Panc1 (cell line): ENCODE results near the gene HSD17B14. TPM values are rescaled to one million over a fixed set of nuclear protein-coding genes. Genes with fewer than 3 reads are reported as not detected.
A peak's percentile ranks its signal among the peaks of the same experiment; 100 is the strongest.

Source experiments
- ATAC-seq: fragments of 200-7000 bp; cut with Tn5 transposase; 2 replicates; pipeline ENCODE4 v1.9.1; 2020; ENCODE audit warnings: mild to moderate bottlenecking, moderate library complexity
- BruUV-seq: library from RNA; stranded (reverse); fragments of 400-500 nt; replicated peaks from 2 replicates; lab custom pipeline; 2021; lab: Mats Ljungman, UMichigan
- CTCF ChIA-PET: fragments of 300-600 bp; sonication (Branson Sonifier 250); formaldehyde crosslinking; loops from one replicate; lab custom pipeline; 2022; ENCODE audit warnings: antibody characterized with exemption; lab: Charles Lee
- POLR2A ChIA-PET: fragments of 300-600 bp; sonication (Branson Sonifier 250); formaldehyde crosslinking; loops from one replicate; lab custom pipeline; 2022; ENCODE audit warnings: antibody characterized with exemption; lab: Charles Lee
- DNase-seq: peaks from one replicate; pipeline ENCODE4 v3.0.0-alpha.2; 2010; ENCODE audit warnings: low read depth, low spot score
- H3K27ac ChIP-seq: 2 replicates; pipeline ENCODE4 v1.5.1; 2011; ENCODE audit warnings: mild to moderate bottlenecking, low read length, inconsistent platforms
- H3K27me3 ChIP-seq: fragments of 200-500 bp; sonication (Bioruptor generic); 2 replicates; pipeline ENCODE4 v1.6.0; 2014; ENCODE audit warnings: low read length, inconsistent platforms; ENCODE audit not compliant: control insufficient read depth, insufficient read depth
- H3K36me3 ChIP-seq: fragments of 200-500 bp; sonication (Bioruptor generic); 2 replicates; pipeline ENCODE4 v1.5.1; 2014; ENCODE audit warnings: inconsistent platforms, mild to moderate bottlenecking, low read length, moderate library complexity; ENCODE audit not compliant: control insufficient read depth, insufficient read depth
- H3K4me1 ChIP-seq: 2 replicates; pipeline ENCODE4 v1.5.1; 2011; ENCODE audit warnings: inconsistent platforms, mild to moderate bottlenecking, low read length, moderate library complexity; ENCODE audit not compliant: control insufficient read depth, insufficient read depth
- H3K4me3 ChIP-seq, 2 experiments: 2 replicates each; pipeline ENCODE4 v1.5.1; 2011 to 2012; ENCODE audit warnings: low read depth in 2 of 2, low read length in 2 of 2, mild to moderate bottlenecking in 2 of 2, inconsistent platforms in 1 of 2, moderate library complexity in 1 of 2
- H3K9me3 ChIP-seq: fragments of 200-500 bp; sonication (Bioruptor generic); 2 replicates; pipeline ENCODE4 v1.5.1; 2014; ENCODE audit warnings: low read depth, mild to moderate bottlenecking, inconsistent platforms, low read length, moderate library complexity; ENCODE audit not compliant: control insufficient read depth, insufficient read depth
- POLR2AphosphoS5 ChIP-seq: IDR thresholded peaks from 2 replicates; pipeline ENCODE4 v1.6.1; 2012; ENCODE audit warnings: mild to moderate bottlenecking, low read depth, low read length, moderate library complexity
- SIN3A ChIP-seq: IDR thresholded peaks from 2 replicates; pipeline ENCODE4 v1.6.1; 2012; ENCODE audit warnings: low read depth, mild to moderate bottlenecking, low read length, moderate library complexity, borderline replicate concordance; ENCODE audit not compliant: insufficient read depth
- TCF7L2 ChIP-seq: IDR thresholded peaks from 2 replicates; pipeline ENCODE4 v1.6.1; 2011; ENCODE audit warnings: mild to moderate bottlenecking, low read depth, low read length, inconsistent platforms
- in situ Hi-C: cut with HindIII; loops from 2 replicates; pipeline ENCODE4 v1.10.0; 2016; ENCODE audit warnings: low sequenced_read_pairs, low pct_unique_long_range_greater_than_20kb
- intact Hi-C: fragments of 100-400 bp; cut with micrococcal nuclease; formaldehyde crosslinking; loops from one replicate; pipeline ENCODE4 v1.10.0; 2022; ENCODE audit not compliant: unreplicated experiment
- total RNA-seq: library from RNA; stranded (reverse); gene quantifications from one replicate; pipeline ENCODE4 v1.2.1, GENCODE V29; 2021; ENCODE audit not compliant: unreplicated experiment
- TF ChIP-seq, protein P1 (sequence below), 2 experiments: IDR thresholded peaks; 2 replicates each; pipeline ENCODE4 v1.6.1; 2011 to 2012; ENCODE audit warnings: low read depth in 2 of 2, control low read depth in 1 of 2, low read length in 1 of 2, mild to moderate bottlenecking in 1 of 2, moderate library complexity in 1 of 2; ENCODE audit not compliant: insufficient read depth in 1 of 2
- TF ChIP-seq, protein P2 (sequence below): fragments of 450-650 bp; IDR thresholded peaks from 2 replicates; pipeline ENCODE4 v1.5.1; 2017; ENCODE audit warnings: mild to moderate bottlenecking

The HSD17B14 gene
- total RNA-seq, 1 experiment from 2014 or later = 20.8 TPM

DNA sequence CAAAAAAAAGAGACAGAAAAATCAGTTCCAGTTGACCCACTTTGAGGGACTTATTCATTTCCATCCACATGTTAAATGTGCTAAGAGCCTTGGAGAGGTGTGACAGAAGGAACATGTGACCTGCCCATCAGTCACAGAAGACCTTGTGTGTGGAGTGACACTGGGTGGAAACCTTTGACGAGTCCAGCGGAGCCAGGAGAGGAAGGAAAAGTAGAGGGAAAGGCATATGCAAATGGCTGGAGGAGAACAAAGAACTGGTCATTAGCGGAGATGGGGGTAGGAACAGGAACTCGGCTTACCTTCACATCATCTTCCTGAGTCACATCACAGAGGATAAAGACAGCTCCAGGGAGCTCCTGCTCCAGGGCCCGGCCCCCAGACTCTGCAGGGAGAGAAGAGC, 2.3 kb downstream of the HSD17B14 start:
- in situ Hi-C loops = no loop called here
- no peak for TF ChIP-seq TCF7L2
- TF ChIP-seq, protein P1, sequence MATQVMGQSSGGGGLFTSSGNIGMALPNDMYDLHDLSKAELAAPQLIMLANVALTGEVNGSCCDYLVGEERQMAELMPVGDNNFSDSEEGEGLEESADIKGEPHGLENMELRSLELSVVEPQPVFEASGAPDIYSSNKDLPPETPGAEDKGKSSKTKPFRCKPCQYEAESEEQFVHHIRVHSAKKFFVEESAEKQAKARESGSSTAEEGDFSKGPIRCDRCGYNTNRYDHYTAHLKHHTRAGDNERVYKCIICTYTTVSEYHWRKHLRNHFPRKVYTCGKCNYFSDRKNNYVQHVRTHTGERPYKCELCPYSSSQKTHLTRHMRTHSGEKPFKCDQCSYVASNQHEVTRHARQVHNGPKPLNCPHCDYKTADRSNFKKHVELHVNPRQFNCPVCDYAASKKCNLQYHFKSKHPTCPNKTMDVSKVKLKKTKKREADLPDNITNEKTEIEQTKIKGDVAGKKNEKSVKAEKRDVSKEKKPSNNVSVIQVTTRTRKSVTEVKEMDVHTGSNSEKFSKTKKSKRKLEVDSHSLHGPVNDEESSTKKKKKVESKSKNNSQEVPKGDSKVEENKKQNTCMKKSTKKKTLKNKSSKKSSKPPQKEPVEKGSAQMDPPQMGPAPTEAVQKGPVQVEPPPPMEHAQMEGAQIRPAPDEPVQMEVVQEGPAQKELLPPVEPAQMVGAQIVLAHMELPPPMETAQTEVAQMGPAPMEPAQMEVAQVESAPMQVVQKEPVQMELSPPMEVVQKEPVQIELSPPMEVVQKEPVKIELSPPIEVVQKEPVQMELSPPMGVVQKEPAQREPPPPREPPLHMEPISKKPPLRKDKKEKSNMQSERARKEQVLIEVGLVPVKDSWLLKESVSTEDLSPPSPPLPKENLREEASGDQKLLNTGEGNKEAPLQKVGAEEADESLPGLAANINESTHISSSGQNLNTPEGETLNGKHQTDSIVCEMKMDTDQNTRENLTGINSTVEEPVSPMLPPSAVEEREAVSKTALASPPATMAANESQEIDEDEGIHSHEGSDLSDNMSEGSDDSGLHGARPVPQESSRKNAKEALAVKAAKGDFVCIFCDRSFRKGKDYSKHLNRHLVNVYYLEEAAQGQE (IDR thresholded peaks at IDR 0.05; ENCODE audit: insufficient read depth in 1 of 2, low read depth in 2 of 2, low read length in 1 of 2) = no peak
- TF ChIP-seq, protein P2, sequence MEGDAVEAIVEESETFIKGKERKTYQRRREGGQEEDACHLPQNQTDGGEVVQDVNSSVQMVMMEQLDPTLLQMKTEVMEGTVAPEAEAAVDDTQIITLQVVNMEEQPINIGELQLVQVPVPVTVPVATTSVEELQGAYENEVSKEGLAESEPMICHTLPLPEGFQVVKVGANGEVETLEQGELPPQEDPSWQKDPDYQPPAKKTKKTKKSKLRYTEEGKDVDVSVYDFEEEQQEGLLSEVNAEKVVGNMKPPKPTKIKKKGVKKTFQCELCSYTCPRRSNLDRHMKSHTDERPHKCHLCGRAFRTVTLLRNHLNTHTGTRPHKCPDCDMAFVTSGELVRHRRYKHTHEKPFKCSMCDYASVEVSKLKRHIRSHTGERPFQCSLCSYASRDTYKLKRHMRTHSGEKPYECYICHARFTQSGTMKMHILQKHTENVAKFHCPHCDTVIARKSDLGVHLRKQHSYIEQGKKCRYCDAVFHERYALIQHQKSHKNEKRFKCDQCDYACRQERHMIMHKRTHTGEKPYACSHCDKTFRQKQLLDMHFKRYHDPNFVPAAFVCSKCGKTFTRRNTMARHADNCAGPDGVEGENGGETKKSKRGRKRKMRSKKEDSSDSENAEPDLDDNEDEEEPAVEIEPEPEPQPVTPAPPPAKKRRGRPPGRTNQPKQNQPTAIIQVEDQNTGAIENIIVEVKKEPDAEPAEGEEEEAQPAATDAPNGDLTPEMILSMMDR = no peak
- TF ChIP-seq SIN3A = no peak
- no peak for TF ChIP-seq POLR2AphosphoS5
- no peaks in the 10 kb centered on the region for H3K9me3 ChIP-seq
- BruUV-seq = no TSS peak
- H3K36me3 ChIP-seq = no peaks in the 10 kb centered on the region
- H3K4me3 ChIP-seq = peak overlapping the region in 1 of 2 experiments; percentile 26; a peak in 1 of 4 replicates
- no peaks in the 10 kb centered on the region; the same call in 1 of the 2 replicates for H3K4me1 ChIP-seq
- POLR2A ChIA-PET = no interaction called here
- intact Hi-C loops = no loop called here
- DNase-seq (no peak), ATAC-seq (no peak)
- CTCF ChIA-PET = interaction anchor here (0.6 to 0.7 kb wide), 2 partner anchors 39 to 48 kb away, joined by 3 to 4 read pairs; no protein-coding TSS in a partner anchor
- no peaks in the 10 kb centered on the region for H3K27me3 ChIP-seq
- no peak overlapping the region for H3K27ac ChIP-seq

DNA sequence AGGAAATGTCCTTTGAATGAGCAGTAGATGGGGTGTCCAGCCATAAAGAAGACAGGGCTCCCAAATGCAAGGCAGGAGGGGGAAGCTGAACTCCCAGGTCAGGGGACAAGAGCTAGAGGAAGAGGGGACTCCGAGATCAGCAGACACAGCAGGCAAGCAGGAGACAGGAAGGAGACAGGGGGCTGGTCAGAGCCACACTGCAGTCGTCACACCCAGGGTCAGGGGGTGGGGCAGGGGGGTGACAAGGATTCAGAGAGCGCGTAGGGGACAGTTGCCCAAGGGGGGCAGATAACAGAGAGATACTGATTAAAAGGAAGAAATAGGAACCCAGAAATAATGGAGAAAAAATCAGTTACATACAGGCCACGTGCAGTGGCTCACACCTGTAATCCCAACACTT, 3.2 kb downstream of the HSD17B14 start:
- Histone ChIP-seq H3K27ac (no peak overlapping the region), H3K9me3 (no peaks in the 10 kb centered on the region), H3K36me3 (no peaks in the 10 kb centered on the region), H3K27me3 (no peaks in the 10 kb centered on the region), H3K4me3 (no peak overlapping the region), H3K4me1 (no peaks in the 10 kb centered on the region; the same call in 1 of the 2 replicates)
- TF ChIP-seq, protein P2 = no peak
- no peak for TF ChIP-seq POLR2AphosphoS5
- no peak for TF ChIP-seq TCF7L2
- no peak for TF ChIP-seq SIN3A
- TF ChIP-seq, protein P1 (IDR thresholded peaks at IDR 0.05; ENCODE audit: insufficient read depth in 1 of 2, low read depth in 2 of 2, low read length in 1 of 2) = no peak
- DNase-seq (no peak), ATAC-seq (no peak)
- POLR2A ChIA-PET = no interaction called here
- BruUV-seq = no TSS peak
- intact Hi-C loops = no loop called here
- in situ Hi-C loops = no loop called here
- CTCF ChIA-PET = no interaction called here
